ENCODE data around the gene NOTCH4.

Gene NOTCH4

GRCh38 chr6:32148289-32149091 lies 75.4 kb downstream of the NOTCH4 start:
- Histone ChIP-seq H3K36me3 (no peaks in the 10 kb centered on the region), H3K27ac (no peak overlapping the region), H4K20me1 (no peaks in the 10 kb centered on the region), H3K4me1 (peaks cover 17% of the 10 kb centered on the region), H3K4me2 (no peak overlapping the region), H3K9ac (no peak overlapping the region), H3K27me3 (peaks cover 8% of the 10 kb centered on the region; the same call in 1 of the 2 replicates), H3K4me3 (no peak overlapping the region), H3K9me3 (peaks cover 7% of the 10 kb centered on the region)
- no peak for TF ChIP-seq Cebpa-rat (IDR thresholded peaks at IDR 0.05)

- H3K9ac ChIP-seq = no peak overlapping the region
- H3K4me1 ChIP-seq = peaks cover 8% of the 10 kb centered on the region
These were observed 76.3 kb downstream of the NOTCH4 start for GRCh38 chr6:32147401-32148132.

GRCh38 chr6:32146687-32147086 lies 77.2 kb downstream of the NOTCH4 start:
- no peak overlapping the region for H3K4me2 ChIP-seq
- no peak overlapping the region for H3K4me3 ChIP-seq
- no peaks in the 10 kb centered on the region for H3K36me3 ChIP-seq
- H3K27ac ChIP-seq = no peak overlapping the region
- H3K27me3 ChIP-seq = peaks cover 8% of the 10 kb centered on the region; the same call in 1 of the 2 replicates
- no peak for TF ChIP-seq Cebpa-rat (IDR thresholded peaks at IDR 0.05)
- H3K9ac ChIP-seq = no peak overlapping the region
- no peaks in the 10 kb centered on the region for H4K20me1 ChIP-seq
- H3K4me1 ChIP-seq = no peaks in the 10 kb centered on the region
- H3K9me3 ChIP-seq = peaks cover 7% of the 10 kb centered on the region

More at GRCh38 chr6:32147401-32148132, 76.3 kb downstream of the NOTCH4 start:
- Histone ChIP-seq H3K4me3 (no peak overlapping the region), H3K4me2 (no peak overlapping the region), H3K27ac (no peak overlapping the region), H3K36me3 (no peaks in the 10 kb centered on the region), H3K9me3 (peaks cover 7% of the 10 kb centered on the region), H3K27me3 (peaks cover 8% of the 10 kb centered on the region; the same call in 1 of the 2 replicates), H4K20me1 (no peaks in the 10 kb centered on the region)
- no peak for TF ChIP-seq Cebpa-rat (IDR thresholded peaks at IDR 0.05)

DNA sequence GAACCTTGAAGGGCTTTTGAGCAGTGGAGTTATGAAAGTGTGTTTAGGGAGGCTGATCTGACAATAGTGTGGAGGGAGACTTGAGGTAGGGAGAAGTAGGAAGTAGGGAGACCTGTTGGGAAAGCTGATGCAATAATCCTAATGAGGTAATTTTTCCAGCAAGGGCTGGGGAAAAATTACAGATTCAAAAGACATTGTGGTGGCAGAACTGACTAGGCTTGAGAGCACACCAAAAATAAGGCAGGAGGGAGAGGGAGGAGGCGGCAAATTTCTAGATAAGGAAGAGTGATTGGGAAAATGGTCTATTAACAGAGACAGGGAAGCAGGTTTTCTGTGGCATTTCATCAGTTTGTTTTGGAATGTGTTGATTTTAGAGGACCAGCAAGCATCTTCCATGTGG lies 77.6 kb downstream of the NOTCH4 start:
- Histone ChIP-seq H3K27ac (no peak overlapping the region), H3K4me3 (no peak overlapping the region), H3K9me3 (peaks cover 7% of the 10 kb centered on the region), H3K4me2 (no peak overlapping the region), H3K4me1 (no peaks in the 10 kb centered on the region), H3K9ac (no peak overlapping the region), H3K36me3 (no peaks in the 10 kb centered on the region), H4K20me1 (no peaks in the 10 kb centered on the region), H3K27me3 (peaks cover 8% of the 10 kb centered on the region; the same call in 1 of the 2 replicates)
- no peak for TF ChIP-seq Cebpa-rat (IDR thresholded peaks at IDR 0.05)
